SH-SY5Y (cell line): ENCODE data around the gene SH3GL3.

Experiments used
- GATA2 ChIP-seq: IDR thresholded peaks from 2 replicates; pipeline ENCODE4 v1.6.1; 2011; ENCODE audit warnings: mild to moderate bottlenecking, low read depth, low read length
- GATA3 ChIP-seq: IDR thresholded peaks from 2 replicates; pipeline ENCODE4 v1.6.1; 2011; ENCODE audit warnings: low read depth, mild to moderate bottlenecking, low read length, moderate library complexity

SH3GL3 gene

GRCh38 chr15:83658430-83659416 is 211.6 kb downstream of the SH3GL3 start:
- TF ChIP-seq GATA3 (no peak), GATA2 (no peak)

- TF ChIP-seq GATA3 (no peak), GATA2 (no peak)
Measured at GRCh38 chr15:83659417-83659812, 212.3 kb downstream of the SH3GL3 start.

- TF ChIP-seq GATA3 (no peak), GATA2 (no peak)
Measured at GRCh38 chr15:83665480-83665879, 218.3 kb downstream of the SH3GL3 start.
